Measurements from ENCODE around the gene BRWD1.

BRWD1 gene

GRCh38 chr21:39313042-39313570 is 326 bp downstream of the BRWD1 start:
- peak; percentile 81 for DNase-seq (ENCODE audit: low spot score)
- H3K4me3 ChIP-seq: peak overlapping the region; percentile 94
- TF ChIP-seq, protein P1, sequence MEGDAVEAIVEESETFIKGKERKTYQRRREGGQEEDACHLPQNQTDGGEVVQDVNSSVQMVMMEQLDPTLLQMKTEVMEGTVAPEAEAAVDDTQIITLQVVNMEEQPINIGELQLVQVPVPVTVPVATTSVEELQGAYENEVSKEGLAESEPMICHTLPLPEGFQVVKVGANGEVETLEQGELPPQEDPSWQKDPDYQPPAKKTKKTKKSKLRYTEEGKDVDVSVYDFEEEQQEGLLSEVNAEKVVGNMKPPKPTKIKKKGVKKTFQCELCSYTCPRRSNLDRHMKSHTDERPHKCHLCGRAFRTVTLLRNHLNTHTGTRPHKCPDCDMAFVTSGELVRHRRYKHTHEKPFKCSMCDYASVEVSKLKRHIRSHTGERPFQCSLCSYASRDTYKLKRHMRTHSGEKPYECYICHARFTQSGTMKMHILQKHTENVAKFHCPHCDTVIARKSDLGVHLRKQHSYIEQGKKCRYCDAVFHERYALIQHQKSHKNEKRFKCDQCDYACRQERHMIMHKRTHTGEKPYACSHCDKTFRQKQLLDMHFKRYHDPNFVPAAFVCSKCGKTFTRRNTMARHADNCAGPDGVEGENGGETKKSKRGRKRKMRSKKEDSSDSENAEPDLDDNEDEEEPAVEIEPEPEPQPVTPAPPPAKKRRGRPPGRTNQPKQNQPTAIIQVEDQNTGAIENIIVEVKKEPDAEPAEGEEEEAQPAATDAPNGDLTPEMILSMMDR (IDR thresholded peaks at IDR 0.05): no peak

GRCh38 chr21:39312112-39313041 is 1.1 kb downstream of the BRWD1 start:
- H3K4me3 ChIP-seq: peak overlapping the region; percentile 94
- TF ChIP-seq, protein P1 (IDR thresholded peaks at IDR 0.05): no peak
- DNase-seq (ENCODE audit: low spot score): peak; percentile 96
- peak overlapping the region; percentile 78 to 96 for H3K27ac ChIP-seq

More at GRCh38 chr21:39313042-39313570, 326 bp downstream of the BRWD1 start:
- peak overlapping the region; percentile 78 to 96 for H3K27ac ChIP-seq

GRCh38 chr21:39311164-39311563 is 2.3 kb downstream of the BRWD1 start:
- Histone ChIP-seq H3K27ac (no peak overlapping the region), H3K4me3 (no peak overlapping the region)
- DNase-seq (ENCODE audit: low spot score): no peak
- TF ChIP-seq, protein P1 (IDR thresholded peaks at IDR 0.05): no peak

DNA sequence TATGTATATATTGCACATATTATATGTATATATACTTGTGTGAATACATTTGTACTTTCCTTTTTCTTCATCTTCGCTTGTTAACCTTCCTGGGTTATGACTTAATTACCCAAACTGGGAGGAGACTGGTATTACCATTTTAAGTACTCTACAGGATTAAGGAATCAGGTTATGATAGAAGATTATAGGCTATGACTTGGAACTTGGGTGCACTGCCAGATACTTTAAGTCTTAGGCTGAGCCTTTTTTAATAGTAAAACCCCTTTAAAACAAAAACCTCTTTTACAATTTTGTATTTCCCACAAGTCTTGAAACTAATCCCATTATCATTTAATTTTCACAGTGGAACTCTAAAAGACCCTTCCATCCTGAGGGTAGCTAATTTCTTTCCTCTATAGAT is 6.0 kb downstream of the BRWD1 start:
- DNase-seq (ENCODE audit: low spot score): no peak
- TF ChIP-seq, protein P1 (IDR thresholded peaks at IDR 0.05): no peak
- Histone ChIP-seq H3K27ac (no peak overlapping the region), H3K4me3 (no peak overlapping the region)

GRCh38 chr21:39300587-39300986 is 12.8 kb downstream of the BRWD1 start:
- Histone ChIP-seq H3K4me3 (no peak overlapping the region), H3K27ac (no peak overlapping the region)
- no peak for DNase-seq (ENCODE audit: low spot score)
- TF ChIP-seq, protein P1 (IDR thresholded peaks at IDR 0.05): no peak

GRCh38 chr21:39296891-39297290 is 16.5 kb downstream of the BRWD1 start:
- Histone ChIP-seq H3K27ac (no peak overlapping the region), H3K4me3 (no peak overlapping the region)
- TF ChIP-seq, protein P1 (IDR thresholded peaks at IDR 0.05): no peak
- DNase-seq (ENCODE audit: low spot score): no peak
